ENCODE data around the gene MPG. TPM values are rescaled to one million over a fixed set of nuclear protein-coding genes. Genes with fewer than 3 reads are reported as not detected.
"Not testable (repeated sequence)": the region's sequence is repeated elsewhere in the genome, so short reads cannot be mapped to it uniquely, and the experiment has no call there.

MPG gene, protein sequence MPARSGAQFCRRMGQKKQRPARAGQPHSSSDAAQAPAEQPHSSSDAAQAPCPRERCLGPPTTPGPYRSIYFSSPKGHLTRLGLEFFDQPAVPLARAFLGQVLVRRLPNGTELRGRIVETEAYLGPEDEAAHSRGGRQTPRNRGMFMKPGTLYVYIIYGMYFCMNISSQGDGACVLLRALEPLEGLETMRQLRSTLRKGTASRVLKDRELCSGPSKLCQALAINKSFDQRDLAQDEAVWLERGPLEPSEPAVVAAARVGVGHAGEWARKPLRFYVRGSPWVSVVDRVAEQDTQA
- total RNA-seq, result 10 to 100 TPM; 29.9 to 40.2 TPM
- long read RNA-seq, transcript MPG-202 (4 exons, 1,205 nt), result major isoform, 22 of 28 reads
- long read RNA-seq, partial matches to known transcripts, result 3 of 28 reads
- long read RNA-seq, other reads (novel, unspliced or antisense), result 0 of 28 reads

DNA sequence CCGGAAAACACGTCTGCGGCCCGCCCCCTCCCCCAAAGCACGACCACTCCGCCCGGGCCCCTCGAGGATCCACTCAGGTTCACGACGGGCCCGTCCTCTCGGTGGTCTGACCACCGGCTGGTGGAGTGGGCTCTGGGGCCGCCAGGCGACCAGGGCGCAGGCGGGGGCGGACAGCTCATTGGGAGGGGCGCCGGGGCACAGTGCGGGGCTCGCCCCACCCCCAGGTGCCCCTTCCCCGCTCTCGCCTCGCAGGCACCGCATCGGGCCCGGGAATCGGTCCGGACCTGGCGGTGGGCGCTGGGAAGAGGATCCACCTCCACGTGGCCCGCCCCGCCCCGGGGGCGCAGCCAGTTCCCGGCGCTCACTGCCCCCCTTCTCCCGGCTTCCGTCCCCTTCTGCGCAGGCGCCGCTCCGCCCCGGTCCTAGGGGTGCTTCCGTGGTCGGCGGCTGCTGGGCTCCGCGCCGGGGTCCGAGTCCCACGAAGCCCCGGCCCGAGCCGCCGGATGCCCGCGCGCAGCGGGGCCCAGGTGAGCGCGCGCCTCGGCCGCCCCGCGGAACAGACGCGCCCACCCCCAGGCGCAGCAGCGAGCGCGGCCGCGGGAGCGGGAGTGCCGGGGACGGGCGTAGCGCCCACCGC, at the start of gene MPG:
MPG (plus strand) TSS at position 419 of the 637 bp plus-strand sequence; CDS start at position 504, 85 bp downstream.
- ATAC-seq (peak; percentile 78 to 81), DNase-seq (peak; percentile 91)
- intact Hi-C loops (cut with DNase I), result no loop called here

DNA sequence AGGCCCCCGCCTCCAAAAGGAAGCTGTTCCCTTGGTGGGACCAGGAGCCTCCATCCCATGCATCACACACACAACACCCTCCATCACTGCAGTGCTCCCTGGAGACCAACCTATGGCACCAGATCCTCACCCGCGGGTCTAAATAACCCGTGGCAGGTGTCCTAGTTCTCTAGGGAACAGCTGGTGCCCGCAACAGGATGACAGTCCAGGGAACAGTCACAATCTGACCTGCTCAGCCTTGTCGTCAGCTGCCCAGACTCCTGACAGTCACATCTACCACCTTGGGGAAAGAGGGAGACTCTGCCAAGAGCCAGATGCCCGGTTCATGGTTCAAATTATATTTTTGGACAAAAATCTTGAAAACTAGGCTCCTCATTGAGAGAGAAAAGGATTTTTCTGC, 47.4 kb upstream of the MPG start:
- ATAC-seq; DNase-seq; intact Hi-C loops (cut with DNase I): not testable (repeated sequence)

DNA sequence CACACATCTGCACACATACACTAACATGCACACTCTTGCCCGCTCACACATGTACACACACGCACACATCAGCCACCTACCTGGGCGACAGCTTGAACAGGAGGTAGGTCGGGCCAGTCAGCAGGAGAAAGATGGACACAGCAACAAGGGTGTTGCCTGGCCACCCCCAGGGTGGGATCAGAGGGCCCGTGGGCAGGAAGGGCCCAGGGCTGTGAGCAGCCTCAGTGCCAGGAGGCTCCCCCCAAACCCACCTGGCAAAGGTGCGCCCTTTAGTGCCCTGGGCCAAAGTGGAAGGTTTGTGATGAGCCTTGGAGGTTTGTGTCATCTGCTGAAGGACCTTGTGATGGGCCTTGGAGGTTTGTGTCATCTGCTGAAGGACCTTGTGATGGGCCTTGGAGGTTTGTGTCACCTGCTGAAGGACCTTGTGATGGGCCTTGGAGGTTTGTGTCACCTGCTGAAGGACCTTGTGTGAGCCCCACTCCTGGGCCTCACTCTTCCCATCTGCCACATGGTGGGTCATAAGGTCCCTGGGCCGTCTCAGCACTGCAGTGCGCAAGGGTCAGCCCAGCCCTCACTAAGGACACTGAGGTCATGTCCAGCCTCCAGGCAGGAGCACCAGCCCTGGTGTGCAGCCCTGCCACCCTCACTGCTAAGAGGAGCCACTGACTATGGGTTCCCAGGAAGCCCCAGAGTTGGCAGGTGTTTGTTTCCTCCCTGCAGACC, 44.7 kb upstream of the MPG start:
- DNase-seq; intact Hi-C loops (cut with DNase I); ATAC-seq: not testable (repeated sequence)

DNA sequence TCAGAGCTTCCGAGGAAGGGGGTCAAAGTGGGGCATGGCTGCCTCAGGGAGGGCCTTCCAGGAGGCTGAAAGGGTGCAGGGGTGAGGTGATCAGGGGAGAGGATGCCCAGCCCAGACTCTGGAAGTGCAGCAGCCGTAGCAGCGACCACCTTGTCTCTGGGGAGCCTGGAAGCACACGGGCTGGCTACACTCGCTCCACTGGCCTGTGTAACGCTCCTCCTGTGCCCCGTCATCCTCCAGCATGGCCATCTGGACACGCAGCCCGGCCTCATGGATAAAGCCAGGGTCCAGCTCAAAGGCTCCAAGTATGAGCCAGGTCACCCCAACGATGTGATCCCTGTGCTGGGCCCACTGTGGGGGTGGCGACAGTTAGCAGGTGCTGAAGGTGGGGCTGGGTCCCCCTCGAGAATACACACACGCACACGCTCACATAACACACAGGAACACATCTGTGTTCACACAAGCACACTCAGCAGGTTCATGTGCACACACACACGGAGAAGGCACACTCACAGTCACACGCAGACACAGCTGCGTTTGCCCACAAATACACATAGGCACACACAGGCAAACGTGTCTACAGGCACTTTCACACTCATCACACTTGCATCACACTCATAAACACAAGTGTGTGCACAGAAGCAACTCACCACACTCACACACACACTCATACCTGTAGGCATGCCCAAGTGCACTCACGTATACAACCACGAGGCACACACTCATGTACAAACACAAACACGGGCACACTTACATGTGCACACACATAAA, 44.0 kb upstream of the MPG start:
- ATAC-seq (peak in 1 of 2 donors; percentile 27), DNase-seq (no peak)
- intact Hi-C loops (cut with DNase I), result no loop called here

DNA sequence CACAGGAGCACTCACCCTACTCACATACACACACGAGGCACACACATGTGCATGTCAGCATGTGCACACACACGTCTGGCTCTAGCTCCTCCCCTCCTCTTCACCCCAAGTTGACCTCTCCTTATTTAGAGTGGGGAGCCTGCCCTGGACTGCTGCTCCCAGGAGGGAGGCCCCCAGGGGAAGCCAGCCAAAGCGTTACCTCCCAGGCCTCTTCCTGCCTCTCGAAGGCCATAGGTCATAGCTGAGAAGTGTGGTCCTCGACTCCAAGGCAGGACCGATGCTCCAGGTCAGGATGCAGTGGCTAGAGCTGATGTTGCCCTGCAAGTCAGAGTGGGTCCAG, 43.4 kb upstream of the MPG start:
- ATAC-seq (no peak), DNase-seq (no peak)
- intact Hi-C loops (cut with DNase I), result no loop called here

DNA sequence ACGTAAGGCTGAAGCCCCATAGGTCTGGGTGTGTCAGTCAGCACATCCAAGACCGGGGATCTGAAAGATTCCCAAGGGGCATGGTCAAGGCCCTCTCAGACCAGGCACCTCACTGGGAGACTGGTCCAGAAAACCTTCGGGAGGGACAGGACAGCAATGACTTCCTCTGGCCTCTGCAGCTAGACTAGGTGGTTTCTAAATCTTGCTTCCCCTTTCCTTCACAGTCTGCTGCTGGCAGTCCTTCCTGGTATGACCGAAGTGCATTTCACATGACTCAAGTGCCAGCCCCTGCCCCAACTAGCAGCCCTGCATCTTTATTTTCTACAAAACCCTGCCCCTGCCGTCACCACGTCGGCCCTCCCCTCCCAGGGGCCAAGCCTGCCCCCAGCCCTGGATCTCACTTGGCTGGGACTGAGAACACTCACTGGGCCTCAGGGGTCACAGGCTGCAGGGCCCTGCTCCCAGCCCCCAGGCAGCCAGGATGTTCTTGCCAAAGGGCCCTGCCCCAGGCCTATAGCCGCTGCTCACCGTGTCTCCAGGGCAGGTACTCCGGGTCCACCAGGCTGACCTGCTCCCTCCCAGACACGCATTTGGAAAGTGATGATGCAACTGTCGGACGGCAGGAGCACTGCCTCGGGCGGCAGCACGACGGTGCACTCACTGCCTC, 42.9 kb upstream of the MPG start:
- DNase-seq (no peak), ATAC-seq (peak in 1 of 2 donors; percentile 35)
- intact Hi-C loops (cut with DNase I), result no loop called here

DNA sequence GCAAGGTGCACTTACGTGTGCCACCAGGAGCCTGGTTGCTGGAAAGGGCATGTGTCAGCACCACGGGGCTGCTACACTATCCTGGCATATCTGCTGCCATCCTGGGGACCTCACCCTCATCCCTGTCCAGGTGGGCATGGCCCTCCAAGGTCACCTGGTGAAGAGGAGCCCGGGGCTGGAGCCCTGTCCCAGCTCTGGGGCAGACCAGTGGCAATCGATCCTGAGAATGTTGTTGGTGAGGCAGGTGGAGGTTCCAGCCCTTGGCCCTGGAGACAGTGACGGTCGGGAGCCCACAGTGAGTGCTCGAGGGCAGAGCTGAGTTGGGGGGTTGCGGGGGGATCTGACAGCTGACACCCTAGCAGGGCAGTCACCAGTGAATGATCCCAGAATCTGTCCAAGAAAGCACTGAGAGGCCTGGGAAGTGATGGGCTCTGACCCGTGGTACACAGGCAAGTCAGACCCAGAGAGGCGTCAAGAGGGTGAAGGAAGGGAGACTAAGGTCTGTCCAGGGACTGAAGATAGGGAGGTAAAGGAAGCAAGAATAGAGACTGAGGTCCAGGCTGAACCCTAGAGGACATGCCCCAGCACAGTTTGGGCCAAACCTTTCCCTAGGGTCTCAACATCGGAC, 42.2 kb upstream of the MPG start:
- ATAC-seq (no peak), DNase-seq (no peak)
- intact Hi-C loops (cut with DNase I), result no loop called here

DNA sequence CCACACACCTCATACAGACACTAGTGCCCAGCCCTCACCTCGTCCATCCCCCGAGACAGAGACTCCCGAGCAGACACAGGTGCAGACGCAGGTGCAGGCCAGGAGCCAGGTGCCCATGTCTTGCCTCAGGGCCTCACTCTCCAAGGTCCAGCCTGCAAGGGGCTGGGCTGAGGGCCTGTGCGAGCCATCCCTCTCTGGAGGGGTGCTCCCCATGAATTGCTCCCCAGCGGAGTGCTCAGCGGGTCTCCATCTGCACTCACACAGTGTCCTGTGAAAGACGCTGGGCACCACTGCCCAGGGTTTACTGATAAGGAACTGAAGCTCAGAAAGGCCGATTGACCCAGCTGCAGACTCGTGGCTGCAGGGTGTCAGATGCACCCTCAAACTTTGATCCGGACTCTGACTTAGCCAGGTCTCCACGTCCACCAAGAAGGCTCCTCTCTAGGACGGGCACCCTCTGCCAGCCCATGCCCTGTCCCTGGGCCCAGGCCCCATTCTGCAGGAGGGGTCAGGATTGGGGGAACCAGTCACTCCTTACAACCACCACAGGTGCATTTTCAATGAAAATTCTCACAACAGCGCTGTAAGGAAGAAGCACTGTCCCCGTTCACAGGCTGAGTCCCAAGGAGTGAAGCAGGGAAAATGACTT, 41.6 kb upstream of the MPG start:
- ATAC-seq, result no peak
- no peak for DNase-seq

DNA sequence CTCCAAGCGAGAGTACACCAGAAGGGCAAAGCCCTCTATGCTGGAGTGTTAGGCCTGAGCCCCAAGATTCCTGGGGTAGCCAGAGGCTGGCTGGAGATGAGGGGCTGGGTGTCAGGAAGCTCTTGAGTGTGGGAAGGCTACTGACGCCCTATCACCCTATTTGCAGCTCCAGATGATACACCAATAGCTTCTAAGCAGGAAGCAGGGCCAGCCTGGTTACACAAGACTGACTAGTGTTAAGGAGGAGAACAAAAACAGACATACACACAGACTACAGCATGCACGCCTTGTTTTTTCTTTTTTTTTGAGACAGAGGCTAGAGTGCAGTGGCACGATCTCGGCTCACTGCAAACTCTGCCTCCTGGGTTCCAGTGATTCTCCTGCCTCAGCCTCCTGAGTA, 40.5 kb upstream of the MPG start:
- ATAC-seq (no peak), DNase-seq (no peak)

More for the DNA sequence above, 41.6 kb upstream of the MPG start:
- intact Hi-C loops (cut with DNase I), result no loop called here

DNA sequence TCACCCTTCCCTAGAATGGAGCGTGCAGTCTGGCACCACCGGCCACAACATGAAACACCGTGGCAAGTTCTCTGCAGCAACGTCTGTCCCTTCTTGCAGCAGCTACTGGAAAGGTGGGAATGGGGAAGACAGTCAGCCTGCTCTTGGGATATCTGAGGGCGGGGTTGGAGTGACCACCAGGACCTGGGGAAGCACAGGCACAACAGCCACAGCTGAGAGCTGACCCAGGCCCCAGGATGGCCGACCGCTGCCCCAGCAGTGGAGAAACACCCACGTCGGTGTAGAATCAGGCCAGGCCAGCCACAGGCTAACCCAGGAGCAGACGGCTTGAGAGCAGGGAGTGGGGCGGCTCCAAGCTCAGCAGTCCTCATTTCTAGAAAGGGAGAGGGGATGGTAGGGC, 39.8 kb upstream of the MPG start:
- intact Hi-C loops (cut with DNase I); ATAC-seq; DNase-seq: not testable (repeated sequence)

More for the DNA sequence above, 40.5 kb upstream of the MPG start:
- intact Hi-C loops (cut with DNase I), result no loop called here

DNA sequence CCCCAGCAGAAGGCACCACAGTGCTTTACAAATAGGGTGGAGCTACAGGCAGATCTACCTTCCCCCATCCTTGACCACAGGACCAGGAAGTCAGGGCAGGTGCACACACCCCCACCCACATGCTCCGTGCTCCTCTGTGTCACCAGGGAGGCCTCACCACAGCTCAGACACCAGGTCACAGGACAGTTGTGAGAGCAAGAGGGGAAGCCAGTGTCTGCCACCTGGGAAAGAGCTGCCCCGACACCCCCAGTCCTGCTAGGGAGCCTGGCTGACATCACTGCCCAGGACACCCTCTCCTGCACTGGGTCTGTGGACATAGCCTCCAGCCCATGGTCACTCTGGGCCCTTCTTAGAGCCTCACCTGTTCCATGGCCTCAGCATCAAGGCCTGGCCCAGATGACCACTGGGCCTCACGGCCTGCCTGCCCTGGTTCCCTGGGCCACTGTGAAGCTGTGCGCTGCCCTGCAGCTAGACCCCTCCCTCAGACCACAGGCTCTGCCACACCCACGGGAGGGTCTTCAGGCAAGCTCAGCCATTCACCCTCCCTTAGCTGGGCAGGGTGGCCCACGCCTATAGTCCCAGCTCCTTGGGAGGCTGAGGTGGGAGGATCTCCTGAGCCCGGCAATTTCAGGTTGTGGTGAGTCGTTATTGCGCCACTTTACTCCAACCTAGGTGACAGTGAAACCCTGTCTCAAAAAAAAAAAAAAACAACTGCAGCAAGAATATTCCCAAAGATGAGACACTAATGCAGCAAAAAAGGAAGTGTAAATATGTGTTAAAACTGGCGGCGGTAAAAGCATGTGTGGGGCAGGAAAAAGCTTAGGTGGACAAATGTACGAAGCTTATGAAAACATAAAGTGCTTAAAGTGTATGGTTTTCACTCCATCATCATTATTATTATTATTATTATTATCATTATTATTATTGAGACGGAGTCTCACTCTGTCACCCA, 38.8 kb upstream of the MPG start:
- DNase-seq, result peak; percentile 18
- intact Hi-C loops (cut with DNase I), result no loop called here
- no peak for ATAC-seq

DNA sequence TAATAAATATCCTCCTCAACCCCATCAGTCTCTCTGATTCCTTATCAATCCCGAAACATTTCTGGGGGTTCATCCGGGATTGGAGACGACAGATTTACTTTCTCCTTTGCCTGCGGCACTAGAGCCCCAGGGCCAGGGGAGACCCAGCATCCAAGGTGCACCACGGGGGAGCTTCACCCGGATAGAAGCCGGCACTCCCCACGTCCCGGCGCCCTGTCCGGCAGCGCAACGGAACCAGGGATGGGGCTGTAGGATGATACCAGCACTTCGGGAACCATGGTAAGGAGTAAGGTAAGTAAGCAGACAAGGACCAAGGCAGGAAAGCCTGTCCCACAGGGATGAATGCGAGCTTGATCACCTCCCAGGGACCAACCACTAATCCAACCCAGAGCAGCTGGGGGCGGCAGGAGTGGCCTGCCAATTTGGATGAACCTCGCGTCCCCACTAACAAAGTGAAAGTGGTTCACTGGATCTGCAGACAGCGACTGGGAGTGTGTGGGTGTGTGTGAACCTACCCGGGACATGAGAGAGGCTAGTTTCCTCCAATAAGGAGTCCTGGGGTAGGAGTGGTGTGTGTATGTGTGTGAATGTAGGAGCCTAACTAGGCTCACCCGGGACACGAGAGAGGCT, 36.5 kb upstream of the MPG start:
- intact Hi-C loops (cut with DNase I), result no loop called here
- ATAC-seq, result peak; percentile 48 to 75
- peak; percentile 32 for DNase-seq

DNA sequence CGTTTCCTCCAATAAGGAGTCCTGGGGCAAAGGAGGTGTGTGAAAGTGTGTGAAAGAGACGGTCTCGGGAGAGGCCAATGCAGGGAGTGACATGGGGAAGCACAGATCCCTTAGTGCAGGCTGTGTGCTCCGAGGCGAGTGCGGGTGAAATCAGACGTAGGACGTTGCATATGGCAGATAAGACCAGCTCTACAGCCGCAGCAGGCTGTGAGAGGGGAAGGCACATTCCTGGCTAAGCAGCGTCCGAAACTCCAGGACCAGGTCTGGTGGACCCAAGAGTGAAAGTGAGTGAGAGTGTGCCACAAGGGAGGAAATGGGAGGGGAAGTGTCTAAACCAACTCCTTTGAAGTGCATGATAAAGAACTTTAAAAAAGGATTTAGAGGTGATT, 36.0 kb upstream of the MPG start:
- no peak for DNase-seq
- intact Hi-C loops (cut with DNase I), result no loop called here
- peak in 1 of 2 donors; percentile 11 for ATAC-seq

DNA sequence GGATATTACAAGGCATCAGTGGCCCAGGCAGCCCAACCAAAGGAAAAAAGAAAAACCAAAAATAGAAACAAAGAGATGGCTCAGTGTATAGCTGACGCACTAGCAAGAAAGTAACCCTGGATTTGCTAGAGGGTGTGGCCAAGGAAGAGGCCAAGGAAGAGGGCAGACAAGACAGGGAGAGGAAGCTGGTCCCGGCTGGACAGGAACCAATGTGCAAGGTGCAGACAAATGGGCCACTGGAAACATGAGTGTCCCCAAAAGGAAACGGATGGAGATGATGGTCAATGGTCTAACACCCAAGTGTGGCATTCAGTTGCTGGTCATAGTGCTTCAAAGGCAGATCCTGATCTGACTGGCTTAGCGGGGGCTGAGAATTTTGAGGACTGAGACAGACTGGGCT, 35.3 kb upstream of the MPG start:
- intact Hi-C loops (cut with DNase I), result no loop called here
- DNase-seq (no peak), ATAC-seq (no peak)

DNA sequence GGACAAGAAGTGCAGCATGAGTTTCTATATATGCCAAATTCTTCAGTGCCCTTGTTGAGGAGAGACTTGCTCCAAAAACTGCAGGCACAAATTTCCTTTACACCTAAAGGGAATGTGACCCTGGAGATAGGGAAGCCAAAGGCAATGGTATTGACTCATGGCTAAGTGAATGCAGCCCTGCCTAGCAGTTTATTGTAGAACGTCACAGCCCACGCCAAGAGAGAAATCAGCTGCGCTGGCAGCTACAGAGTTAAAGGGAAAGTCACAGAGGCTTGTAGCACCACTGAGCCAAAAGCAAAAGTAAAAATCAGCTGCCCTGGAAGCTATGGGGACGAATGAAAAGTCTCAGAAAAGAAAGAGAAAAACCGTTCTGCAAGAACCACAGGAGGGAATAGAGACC, 34.7 kb upstream of the MPG start:
- DNase-seq (no peak), ATAC-seq (no peak)
- intact Hi-C loops (cut with DNase I), result no loop called here

DNA sequence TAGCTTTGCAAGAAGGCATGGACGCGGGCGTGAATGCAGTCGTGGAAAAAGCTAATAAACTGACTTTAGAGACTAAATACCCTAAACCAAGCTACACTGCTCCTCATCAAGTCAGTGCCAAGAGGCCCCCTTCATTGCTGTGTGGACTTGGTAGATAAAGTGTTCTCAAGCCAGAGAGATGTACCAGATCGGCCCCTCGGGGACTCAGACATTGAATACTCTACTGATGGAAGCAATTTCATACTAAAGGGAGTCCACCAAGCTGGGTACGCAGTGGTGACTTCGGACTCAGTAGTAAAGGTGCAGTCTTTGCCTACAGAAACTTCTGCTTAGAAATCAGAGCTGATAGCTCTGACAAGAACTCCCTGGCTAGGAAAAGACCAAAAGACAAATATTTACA, 33.4 kb upstream of the MPG start:
- no peak for ATAC-seq
- intact Hi-C loops (cut with DNase I), result no loop called here
- no peak for DNase-seq
